Measurements from ENCODE around the gene SPG11. TPM values are rescaled to one million over a fixed set of nuclear protein-coding genes. Genes with fewer than 3 reads are reported as not detected.

SPG11 gene
- total and polyA plus RNA-seq, 2 donors (not counting 1 experiment from before 2014, with no cell fraction given): 134 to 219 TPM

DNA sequence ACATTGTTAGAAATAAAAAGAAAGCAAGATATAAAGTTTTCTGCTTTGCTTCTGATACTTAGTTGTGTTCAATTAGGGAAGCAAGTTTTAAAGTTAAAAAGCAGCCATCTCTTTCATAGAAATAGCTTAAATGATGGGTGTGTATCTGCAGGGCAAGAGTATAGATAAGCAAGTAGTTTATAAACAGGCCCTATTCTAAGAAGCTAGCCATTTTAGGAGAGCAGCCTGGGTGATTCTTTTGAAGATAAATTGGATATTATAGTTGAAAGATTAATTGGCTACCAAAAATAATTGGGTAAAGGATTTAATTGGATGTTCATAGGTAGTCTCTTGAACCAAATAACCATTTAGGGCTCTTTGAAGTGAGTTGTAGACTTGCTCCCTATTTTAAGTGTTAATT is 120.9 kb downstream of the SPG11 start:
- intact Hi-C loops (cut with micrococcal nuclease): no loop called here
- no peak overlapping the region for H3K27ac Mint-ChIP-seq
- CTCF ChIA-PET: interaction anchor here (0.6 to 1.4 kb wide), 5 partner anchors 9 to 46 kb away, joined by 3 to 4 read pairs (median 3); no protein-coding TSS in a partner anchor

DNA sequence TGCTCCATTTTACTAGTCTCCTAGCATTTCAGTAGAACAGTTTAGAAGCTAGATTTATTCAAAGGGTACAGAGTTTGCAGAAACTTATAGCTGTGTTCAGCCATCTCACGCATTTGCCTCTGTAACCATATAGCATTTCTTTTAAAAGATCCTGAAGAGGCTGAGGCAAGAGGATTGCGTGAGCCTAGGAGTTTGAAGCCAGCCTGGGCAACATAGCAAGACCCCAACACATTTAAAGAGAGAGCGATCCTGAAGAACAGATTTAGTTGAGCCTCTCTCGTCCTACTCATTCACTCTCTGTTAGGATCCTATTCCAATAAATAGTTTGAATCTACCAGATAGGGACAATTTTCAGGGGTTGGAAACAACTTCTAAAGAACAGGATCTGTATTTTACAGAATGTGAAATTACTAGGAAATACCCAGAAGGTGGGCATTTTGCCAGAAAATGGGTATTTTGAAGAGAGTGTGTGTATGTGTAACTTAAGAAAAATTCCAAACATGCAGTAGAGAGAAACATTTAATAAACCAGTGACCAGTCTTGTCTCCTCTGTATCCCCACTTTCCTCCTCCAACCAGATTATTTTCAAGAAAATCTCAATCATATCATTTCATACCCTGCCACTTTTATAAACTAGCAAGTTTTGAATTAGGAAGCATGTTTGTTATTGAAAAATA is 122.0 kb downstream of the SPG11 start:
- Histone ChIP-seq H3K9me3 (ENCODE audit: control extremely low read depth in 1 of 3, control insufficient read depth in 2 of 3, insufficient read depth in 1 of 3, low read length in 2 of 3) (no peaks in the 10 kb centered on the region), H3K9ac (ENCODE audit: low read length) (no peak overlapping the region), H3K36me3 (replicated peaks in 1 of 2; ENCODE audit: control extremely low read depth in 1 of 2, control insufficient read depth in 1 of 2, extremely low read depth in 1 of 2, insufficient read depth in 2 of 2, low read length in 1 of 2) (peaks cover 0 to 21% of the 10 kb centered on the region in 2 experiments), H4K20me1 (ENCODE audit: control insufficient read depth, insufficient read depth, low read length, poor library complexity, severe bottlenecking) (peaks cover 37% of the 10 kb centered on the region), H2AFZ (ENCODE audit: insufficient read depth, low read depth, low read length, poor library complexity, severe bottlenecking) (no peak overlapping the region), H3K27me3 (replicated peaks in 1 of 4; ENCODE audit: control extremely low read depth in 1 of 4, control insufficient read depth in 3 of 4, insufficient read depth in 4 of 4, low read length in 3 of 4) (no peaks in the 10 kb centered on the region), H3K79me2 (ENCODE audit: control insufficient read depth, insufficient read depth, low read length) (peaks cover 85% of the 10 kb centered on the region), H3K4me1 (ENCODE audit: control insufficient read depth in 2 of 2, insufficient read depth in 2 of 2, low read length in 2 of 2) (peaks cover 14% of the 10 kb centered on the region in 2 donors), H3K4me2 (replicated peaks; ENCODE audit: low read depth, low read length, poor library complexity, severe bottlenecking) (no peak overlapping the region), H3K4me3 (ENCODE audit: control extremely low read depth in 1 of 5, extremely low read depth in 1 of 5, insufficient read depth in 1 of 5, low read depth in 2 of 5, low read length in 4 of 5) (no peak overlapping the region), H3K27ac (ENCODE audit: low read length in 2 of 2) (peak overlapping the region in 1 of 2 donors; percentile 3)
- no peak for ATAC-seq (ENCODE audit: low read depth)
- Mint-ChIP-seq H3K27ac (no peak overlapping the region), H3K4me1 (peaks cover 56% of the 10 kb centered on the region), H3K9me3 (ENCODE audit: insufficient read depth) (no peaks in the 10 kb centered on the region), H3K27me3 (no peaks in the 10 kb centered on the region), H3K4me3 (no peak overlapping the region)
- ChIA-PET CTCF (interaction anchor here (0.7 kb wide), 1 partner anchor 38 kb away, joined by 4 read pairs; no protein-coding TSS in a partner anchor), POLR2A (no interaction called here)
- no peak for TF ChIP-seq EZH2 (IDR thresholded peaks at IDR 0.05; ENCODE audit: borderline replicate concordance, insufficient read depth, low read depth, low read length, poor library complexity, severe bottlenecking)
- TF ChIP-seq, protein P1, sequence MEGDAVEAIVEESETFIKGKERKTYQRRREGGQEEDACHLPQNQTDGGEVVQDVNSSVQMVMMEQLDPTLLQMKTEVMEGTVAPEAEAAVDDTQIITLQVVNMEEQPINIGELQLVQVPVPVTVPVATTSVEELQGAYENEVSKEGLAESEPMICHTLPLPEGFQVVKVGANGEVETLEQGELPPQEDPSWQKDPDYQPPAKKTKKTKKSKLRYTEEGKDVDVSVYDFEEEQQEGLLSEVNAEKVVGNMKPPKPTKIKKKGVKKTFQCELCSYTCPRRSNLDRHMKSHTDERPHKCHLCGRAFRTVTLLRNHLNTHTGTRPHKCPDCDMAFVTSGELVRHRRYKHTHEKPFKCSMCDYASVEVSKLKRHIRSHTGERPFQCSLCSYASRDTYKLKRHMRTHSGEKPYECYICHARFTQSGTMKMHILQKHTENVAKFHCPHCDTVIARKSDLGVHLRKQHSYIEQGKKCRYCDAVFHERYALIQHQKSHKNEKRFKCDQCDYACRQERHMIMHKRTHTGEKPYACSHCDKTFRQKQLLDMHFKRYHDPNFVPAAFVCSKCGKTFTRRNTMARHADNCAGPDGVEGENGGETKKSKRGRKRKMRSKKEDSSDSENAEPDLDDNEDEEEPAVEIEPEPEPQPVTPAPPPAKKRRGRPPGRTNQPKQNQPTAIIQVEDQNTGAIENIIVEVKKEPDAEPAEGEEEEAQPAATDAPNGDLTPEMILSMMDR (IDR thresholded peaks at IDR 0.05): no peak
- intact Hi-C loops (cut with micrococcal nuclease): no loop called here
- DNase-seq: no peak
- 100% methylated on average over 1 of the region's 4 CpGs for WGBS (ENCODE audit: insufficient coverage)

More for the DNA sequence above, 120.9 kb downstream of the SPG11 start:
- Histone ChIP-seq H3K4me2 (replicated peaks; ENCODE audit: low read depth, low read length, poor library complexity, severe bottlenecking) (no peak overlapping the region), H3K36me3 (replicated peaks in 1 of 2; ENCODE audit: control extremely low read depth in 1 of 2, control insufficient read depth in 1 of 2, extremely low read depth in 1 of 2, insufficient read depth in 2 of 2, low read length in 1 of 2) (peaks cover 0 to 21% of the 10 kb centered on the region in 2 experiments), H3K4me1 (ENCODE audit: control insufficient read depth in 2 of 2, insufficient read depth in 2 of 2, low read length in 2 of 2) (peaks cover 12 to 14% of the 10 kb centered on the region in 2 donors), H4K20me1 (ENCODE audit: control insufficient read depth, insufficient read depth, low read length, poor library complexity, severe bottlenecking) (peaks cover 46% of the 10 kb centered on the region), H3K9ac (ENCODE audit: low read length) (no peak overlapping the region), H3K27me3 (replicated peaks in 1 of 4; ENCODE audit: control extremely low read depth in 1 of 4, control insufficient read depth in 3 of 4, insufficient read depth in 4 of 4, low read length in 3 of 4) (no peaks in the 10 kb centered on the region), H3K4me3 (ENCODE audit: control extremely low read depth in 1 of 5, extremely low read depth in 1 of 5, insufficient read depth in 1 of 5, low read depth in 2 of 5, low read length in 4 of 5) (no peak overlapping the region), H3K27ac (ENCODE audit: low read length in 2 of 2) (no peak overlapping the region), H3K79me2 (ENCODE audit: control insufficient read depth, insufficient read depth, low read length) (peaks cover 96% of the 10 kb centered on the region), H2AFZ (ENCODE audit: insufficient read depth, low read depth, low read length, poor library complexity, severe bottlenecking) (no peak overlapping the region), H3K9me3 (ENCODE audit: control extremely low read depth in 1 of 3, control insufficient read depth in 2 of 3, insufficient read depth in 1 of 3, low read length in 2 of 3) (no peaks in the 10 kb centered on the region)
- DNase-seq (no peak), ATAC-seq (ENCODE audit: low read depth) (no peak)
- H3K4me3 Mint-ChIP-seq: no peak overlapping the region
- TF ChIP-seq, protein P1 (IDR thresholded peaks at IDR 0.05): no peak
- no peak for TF ChIP-seq EZH2 (IDR thresholded peaks at IDR 0.05; ENCODE audit: borderline replicate concordance, insufficient read depth, low read depth, low read length, poor library complexity, severe bottlenecking)
- H3K4me1 Mint-ChIP-seq: peaks cover 57% of the 10 kb centered on the region
- H3K27me3 Mint-ChIP-seq: no peaks in the 10 kb centered on the region
- POLR2A ChIA-PET: interaction anchor here (0.7 kb wide), 1 partner anchor 254 kb away, joined by 7 read pairs; the partner anchor contains the start of gene GOLM2
- H3K9me3 Mint-ChIP-seq (ENCODE audit: insufficient read depth): no peaks in the 10 kb centered on the region
